Parathyroid adenoma (tissue), 2 donors: ENCODE measurements around the gene INPP5D.

ENCODE experiments used
- H2AFZ ChIP-seq: fragments of 300-600 bp; sonication (generic); one replicate; pipeline ENCODE4 v1.7.0; 2017; ENCODE audit warnings: antibody characterized with exemption, mild to moderate bottlenecking
- H3K27ac ChIP-seq: fragments of 300-600 bp; sonication (generic); one replicate; pipeline ENCODE4 v1.7.0; 2017
- H3K27me3 ChIP-seq: fragments of 300-600 bp; sonication (generic); one replicate; pipeline ENCODE4 v1.7.0; 2017; ENCODE audit warnings: low read length; ENCODE audit not compliant: control insufficient read depth, insufficient read depth
- H3K36me3 ChIP-seq: fragments of 300-600 bp; sonication (generic); one replicate; pipeline ENCODE4 v1.7.0; 2017; ENCODE audit warnings: low read length; ENCODE audit not compliant: control insufficient read depth, insufficient read depth
- H3K4me1 ChIP-seq: fragments of 300-600 bp; sonication (generic); one replicate; pipeline ENCODE4 v1.7.0; 2017; ENCODE audit warnings: control low read depth
- H3K4me2 ChIP-seq: fragments of 300-600 bp; sonication (generic); one replicate; pipeline ENCODE4 v1.7.0; 2017; ENCODE audit warnings: low read length
- H3K4me3 ChIP-seq: fragments of 300-600 bp; sonication (generic); one replicate; pipeline ENCODE4 v1.7.0; 2017; ENCODE audit warnings: low read depth, low read length
- H3K79me2 ChIP-seq: fragments of 300-600 bp; sonication (generic); one replicate; pipeline ENCODE4 v1.7.0; 2017; ENCODE audit warnings: control low read depth
- H3K9ac ChIP-seq: fragments of 300-600 bp; sonication (generic); one replicate; pipeline ENCODE4 v1.7.0; 2017; ENCODE audit warnings: mild to moderate bottlenecking
- H3K9me3 ChIP-seq: fragments of 300-600 bp; sonication (generic); one replicate; pipeline ENCODE4 v1.7.0; 2017; ENCODE audit warnings: low read length; ENCODE audit not compliant: control insufficient read depth
- TF ChIP-seq, protein P1 (sequence below): fragments of 300-600 bp; sonication (generic); IDR thresholded peaks from one replicate; pipeline ENCODE4 v1.7.0; 2017; ENCODE audit warnings: antibody characterized with exemption, mild to moderate bottlenecking
- donor health status: primary hyperparathyroidism.

Gene INPP5D

DNA sequence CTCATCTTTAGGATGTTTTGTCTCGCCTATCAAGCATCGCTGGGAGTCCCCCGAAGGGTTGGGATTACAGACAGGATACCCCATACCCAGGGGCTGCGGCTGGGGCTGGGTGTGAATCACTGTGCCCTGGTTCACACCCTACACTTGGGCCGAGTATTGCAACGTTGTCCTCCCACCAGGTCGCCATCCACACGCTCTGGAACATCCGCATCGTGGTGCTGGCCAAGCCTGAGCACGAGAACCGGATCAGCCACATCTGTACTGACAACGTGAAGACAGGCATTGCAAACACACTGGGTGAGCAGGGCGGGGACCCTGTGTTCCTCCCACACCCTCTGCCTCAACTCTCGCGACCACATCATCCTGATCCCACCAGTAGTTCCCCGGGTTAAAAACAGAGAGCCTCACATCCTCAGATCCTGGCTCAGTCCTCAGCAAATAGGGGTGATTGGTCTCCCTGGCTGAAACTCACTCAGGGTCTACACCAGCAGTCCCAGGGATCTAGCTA lies 104.0 kb downstream of the INPP5D start:
- H3K9me3 ChIP-seq = no peaks in the 10 kb centered on the region
- TF ChIP-seq, protein P1, sequence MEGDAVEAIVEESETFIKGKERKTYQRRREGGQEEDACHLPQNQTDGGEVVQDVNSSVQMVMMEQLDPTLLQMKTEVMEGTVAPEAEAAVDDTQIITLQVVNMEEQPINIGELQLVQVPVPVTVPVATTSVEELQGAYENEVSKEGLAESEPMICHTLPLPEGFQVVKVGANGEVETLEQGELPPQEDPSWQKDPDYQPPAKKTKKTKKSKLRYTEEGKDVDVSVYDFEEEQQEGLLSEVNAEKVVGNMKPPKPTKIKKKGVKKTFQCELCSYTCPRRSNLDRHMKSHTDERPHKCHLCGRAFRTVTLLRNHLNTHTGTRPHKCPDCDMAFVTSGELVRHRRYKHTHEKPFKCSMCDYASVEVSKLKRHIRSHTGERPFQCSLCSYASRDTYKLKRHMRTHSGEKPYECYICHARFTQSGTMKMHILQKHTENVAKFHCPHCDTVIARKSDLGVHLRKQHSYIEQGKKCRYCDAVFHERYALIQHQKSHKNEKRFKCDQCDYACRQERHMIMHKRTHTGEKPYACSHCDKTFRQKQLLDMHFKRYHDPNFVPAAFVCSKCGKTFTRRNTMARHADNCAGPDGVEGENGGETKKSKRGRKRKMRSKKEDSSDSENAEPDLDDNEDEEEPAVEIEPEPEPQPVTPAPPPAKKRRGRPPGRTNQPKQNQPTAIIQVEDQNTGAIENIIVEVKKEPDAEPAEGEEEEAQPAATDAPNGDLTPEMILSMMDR = no peak
- H2AFZ ChIP-seq = no peak overlapping the region
- H3K27me3 ChIP-seq = no peaks in the 10 kb centered on the region
- no peak overlapping the region for H3K4me3 ChIP-seq
- H3K27ac ChIP-seq = no peak overlapping the region
- H3K36me3 ChIP-seq = no peaks in the 10 kb centered on the region
- no peaks in the 10 kb centered on the region for H3K79me2 ChIP-seq
- no peak overlapping the region for H3K4me2 ChIP-seq
- no peaks in the 10 kb centered on the region for H3K4me1 ChIP-seq
- H3K9ac ChIP-seq = no peak overlapping the region

DNA sequence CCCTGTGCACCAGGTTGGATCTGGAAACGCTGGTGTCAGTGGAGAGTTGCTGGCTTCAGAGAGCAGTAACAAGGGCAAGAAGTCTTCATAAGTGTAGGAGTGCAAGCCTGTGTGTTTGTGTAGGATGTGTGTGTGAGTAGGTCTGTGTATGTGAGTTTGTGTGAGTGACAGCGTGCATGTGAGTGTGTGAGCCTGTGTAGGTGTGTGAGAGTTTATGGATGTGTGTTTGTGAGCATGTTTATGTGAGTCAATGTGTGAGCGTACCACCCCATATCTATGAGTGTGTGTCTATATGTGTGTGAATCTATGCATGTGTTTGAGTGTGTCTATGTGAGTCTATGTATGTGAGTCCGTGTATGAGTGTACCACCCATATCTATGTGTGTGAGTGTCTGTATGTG lies 104.8 kb downstream of the INPP5D start:
- Histone ChIP-seq H3K4me2 (no peak overlapping the region), H2AFZ (no peak overlapping the region), H3K27me3 (no peaks in the 10 kb centered on the region), H3K4me3 (no peak overlapping the region), H3K4me1 (no peaks in the 10 kb centered on the region), H3K79me2 (no peaks in the 10 kb centered on the region), H3K27ac (no peak overlapping the region), H3K9ac (no peak overlapping the region), H3K36me3 (no peaks in the 10 kb centered on the region), H3K9me3 (no peaks in the 10 kb centered on the region)
- TF ChIP-seq, protein P1 = no peak

DNA sequence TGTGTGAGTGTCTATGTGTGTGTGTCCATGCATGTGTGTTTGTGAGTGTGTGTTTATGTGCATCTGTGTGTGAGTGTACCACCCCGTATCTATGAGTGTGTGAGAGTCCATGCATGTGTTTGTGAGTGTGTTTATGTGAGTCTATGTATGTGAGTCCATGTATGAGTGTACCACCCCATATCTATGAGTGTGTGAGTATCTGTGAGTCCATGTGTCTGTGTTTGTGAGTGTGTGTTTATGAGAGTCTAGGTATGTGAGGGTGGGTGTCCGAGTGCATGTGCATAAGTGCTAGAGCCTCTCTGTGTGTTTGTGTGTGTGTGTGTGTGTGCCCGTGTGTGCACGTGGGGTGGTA lies 105.4 kb downstream of the INPP5D start:
- TF ChIP-seq, protein P1 = no peak
- H3K9me3 ChIP-seq = no peaks in the 10 kb centered on the region
- no peak overlapping the region for H3K4me2 ChIP-seq
- no peak overlapping the region for H3K9ac ChIP-seq
- H3K4me1 ChIP-seq = no peaks in the 10 kb centered on the region
- H3K4me3 ChIP-seq = no peak overlapping the region
- H3K79me2 ChIP-seq = no peaks in the 10 kb centered on the region
- H3K27ac ChIP-seq = no peak overlapping the region
- no peaks in the 10 kb centered on the region for H3K36me3 ChIP-seq
- H2AFZ ChIP-seq = no peak overlapping the region
- no peaks in the 10 kb centered on the region for H3K27me3 ChIP-seq

DNA sequence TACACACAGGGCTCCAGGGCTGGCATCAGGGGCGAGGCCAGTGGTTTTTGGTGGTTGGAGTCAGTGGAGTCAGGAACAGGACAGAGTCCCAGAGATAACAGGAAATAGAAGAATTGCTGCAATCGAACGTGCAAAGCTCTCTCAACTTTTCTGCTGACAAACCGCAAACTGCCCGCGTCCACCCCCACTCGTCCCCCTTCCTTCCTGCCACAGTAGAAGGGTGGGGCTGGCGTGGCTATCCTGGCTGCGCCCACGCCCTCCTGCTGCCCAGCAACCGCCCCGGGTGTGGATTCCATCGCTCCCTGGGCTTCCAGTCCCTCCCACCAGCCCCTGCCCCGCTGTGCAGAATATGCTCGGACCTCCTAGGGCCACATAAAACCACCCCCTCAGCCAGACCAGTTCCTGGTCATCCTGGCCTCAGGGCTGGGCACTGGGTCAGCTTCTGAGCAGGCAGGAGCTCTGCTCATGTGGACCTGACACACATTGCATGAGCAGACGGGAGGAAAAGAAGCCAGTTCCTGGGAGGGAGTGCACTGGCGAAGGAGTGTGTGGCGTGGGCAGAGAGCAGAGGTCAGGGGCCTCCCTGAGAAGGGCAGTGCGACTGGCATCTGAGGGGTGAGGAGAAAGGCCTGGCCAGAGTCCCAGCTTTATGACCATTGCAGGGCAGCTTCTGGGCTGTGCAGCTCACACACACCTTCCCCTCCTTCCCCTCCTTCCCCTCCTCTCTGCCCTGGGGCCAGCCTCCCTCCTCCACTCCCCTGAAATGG lies 105.9 kb downstream of the INPP5D start:
- Histone ChIP-seq H3K36me3 (no peaks in the 10 kb centered on the region), H3K9ac (no peak overlapping the region), H3K27ac (no peak overlapping the region), H2AFZ (no peak overlapping the region), H3K9me3 (no peaks in the 10 kb centered on the region), H3K79me2 (no peaks in the 10 kb centered on the region), H3K4me2 (no peak overlapping the region), H3K27me3 (no peaks in the 10 kb centered on the region), H3K4me1 (no peaks in the 10 kb centered on the region), H3K4me3 (no peak overlapping the region)
- TF ChIP-seq, protein P1 = no peak

DNA sequence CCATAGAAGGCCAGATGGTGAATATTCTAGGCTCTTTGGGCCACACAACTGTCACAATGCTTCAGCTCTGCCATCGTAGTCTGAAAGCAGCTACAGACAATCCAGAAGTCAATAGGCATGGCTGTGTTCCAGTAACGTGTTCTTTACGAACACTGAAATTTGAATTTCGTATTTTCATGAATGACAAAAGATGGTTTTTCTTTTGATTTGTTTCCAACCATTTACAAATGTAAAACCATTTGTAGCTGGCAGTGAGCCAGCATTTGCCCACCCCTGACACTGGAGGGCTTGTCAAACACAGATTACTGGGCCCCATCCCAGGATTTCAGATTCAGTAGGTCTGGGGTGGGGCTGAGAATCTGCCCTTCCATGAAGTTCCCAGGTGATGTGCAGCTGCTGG lies 108.3 kb downstream of the INPP5D start:
- TF ChIP-seq, protein P1 = no peak
- no peaks in the 10 kb centered on the region for H3K36me3 ChIP-seq
- no peak overlapping the region for H3K4me3 ChIP-seq

More for the DNA sequence above, 108.3 kb downstream of the INPP5D start:
- no peak overlapping the region for H3K4me2 ChIP-seq
- no peaks in the 10 kb centered on the region for H3K4me1 ChIP-seq
- no peak overlapping the region for H2AFZ ChIP-seq
- H3K27me3 ChIP-seq = no peaks in the 10 kb centered on the region
- H3K27ac ChIP-seq = no peak overlapping the region
- no peaks in the 10 kb centered on the region for H3K79me2 ChIP-seq
- no peak overlapping the region for H3K9ac ChIP-seq
- no peaks in the 10 kb centered on the region for H3K9me3 ChIP-seq
